ENCODE results near the gene BAK1.

DNA sequence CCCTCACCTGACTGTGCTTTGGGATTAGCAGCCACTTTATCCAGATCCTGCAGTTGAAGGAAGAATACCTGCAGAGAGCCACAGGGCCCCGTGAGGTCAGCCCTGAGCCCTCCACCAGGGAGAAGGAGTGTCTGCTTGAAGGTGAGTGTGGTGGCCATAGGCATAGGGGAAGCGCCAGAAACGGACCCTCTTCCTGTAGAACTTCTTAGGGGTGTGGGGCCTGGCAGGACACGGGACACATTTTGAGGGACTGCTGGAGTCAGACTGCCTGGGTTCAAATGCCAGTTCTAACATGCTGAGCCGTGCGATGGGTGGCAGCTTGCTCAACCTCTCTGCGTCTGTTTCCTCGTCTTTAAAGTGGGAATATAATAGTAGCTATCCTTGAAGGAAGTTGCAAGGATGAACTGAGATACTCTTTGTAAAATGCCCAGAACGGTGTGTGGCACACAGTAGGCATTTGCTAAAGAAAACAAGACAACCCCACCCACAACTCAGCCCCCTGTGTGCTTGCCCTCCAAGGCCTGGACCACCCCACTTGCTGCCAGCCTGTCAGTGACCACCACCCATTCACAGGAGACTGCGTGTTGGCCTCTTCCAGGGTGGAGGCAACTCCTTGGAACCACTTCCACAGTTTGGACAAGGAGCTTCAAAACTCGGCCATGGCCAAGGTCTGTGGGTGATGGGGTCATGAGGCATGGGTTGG is 4.8 kb upstream of the BAK1 start:
- TF ChIP-seq, protein P1, sequence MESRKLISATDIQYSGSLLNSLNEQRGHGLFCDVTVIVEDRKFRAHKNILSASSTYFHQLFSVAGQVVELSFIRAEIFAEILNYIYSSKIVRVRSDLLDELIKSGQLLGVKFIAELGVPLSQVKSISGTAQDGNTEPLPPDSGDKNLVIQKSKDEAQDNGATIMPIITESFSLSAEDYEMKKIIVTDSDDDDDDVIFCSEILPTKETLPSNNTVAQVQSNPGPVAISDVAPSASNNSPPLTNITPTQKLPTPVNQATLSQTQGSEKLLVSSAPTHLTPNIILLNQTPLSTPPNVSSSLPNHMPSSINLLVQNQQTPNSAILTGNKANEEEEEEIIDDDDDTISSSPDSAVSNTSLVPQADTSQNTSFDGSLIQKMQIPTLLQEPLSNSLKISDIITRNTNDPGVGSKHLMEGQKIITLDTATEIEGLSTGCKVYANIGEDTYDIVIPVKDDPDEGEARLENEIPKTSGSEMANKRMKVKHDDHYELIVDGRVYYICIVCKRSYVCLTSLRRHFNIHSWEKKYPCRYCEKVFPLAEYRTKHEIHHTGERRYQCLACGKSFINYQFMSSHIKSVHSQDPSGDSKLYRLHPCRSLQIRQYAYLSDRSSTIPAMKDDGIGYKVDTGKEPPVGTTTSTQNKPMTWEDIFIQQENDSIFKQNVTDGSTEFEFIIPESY (IDR thresholded peaks at IDR 0.05; ENCODE audit: extremely low read depth, insufficient replicate concordance, low read length): no peak
- TF ChIP-seq ZNF274 (IDR thresholded peaks at IDR 0.05; ENCODE audit: low read depth, low read length): no peak
- no peak for TF ChIP-seq TCF7L2 (IDR thresholded peaks at IDR 0.05; ENCODE audit: borderline replicate concordance, extremely low read depth, insufficient read depth, insufficient read length)
- TF ChIP-seq, protein P2, sequence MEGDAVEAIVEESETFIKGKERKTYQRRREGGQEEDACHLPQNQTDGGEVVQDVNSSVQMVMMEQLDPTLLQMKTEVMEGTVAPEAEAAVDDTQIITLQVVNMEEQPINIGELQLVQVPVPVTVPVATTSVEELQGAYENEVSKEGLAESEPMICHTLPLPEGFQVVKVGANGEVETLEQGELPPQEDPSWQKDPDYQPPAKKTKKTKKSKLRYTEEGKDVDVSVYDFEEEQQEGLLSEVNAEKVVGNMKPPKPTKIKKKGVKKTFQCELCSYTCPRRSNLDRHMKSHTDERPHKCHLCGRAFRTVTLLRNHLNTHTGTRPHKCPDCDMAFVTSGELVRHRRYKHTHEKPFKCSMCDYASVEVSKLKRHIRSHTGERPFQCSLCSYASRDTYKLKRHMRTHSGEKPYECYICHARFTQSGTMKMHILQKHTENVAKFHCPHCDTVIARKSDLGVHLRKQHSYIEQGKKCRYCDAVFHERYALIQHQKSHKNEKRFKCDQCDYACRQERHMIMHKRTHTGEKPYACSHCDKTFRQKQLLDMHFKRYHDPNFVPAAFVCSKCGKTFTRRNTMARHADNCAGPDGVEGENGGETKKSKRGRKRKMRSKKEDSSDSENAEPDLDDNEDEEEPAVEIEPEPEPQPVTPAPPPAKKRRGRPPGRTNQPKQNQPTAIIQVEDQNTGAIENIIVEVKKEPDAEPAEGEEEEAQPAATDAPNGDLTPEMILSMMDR (IDR thresholded peaks at IDR 0.05 in 2 of 3, conservative IDR thresholded peaks at IDR 0.05 in 1 of 3; ENCODE audit: borderline replicate concordance in 1 of 3, insufficient read depth in 1 of 3, low read depth in 2 of 3, low read length in 2 of 3): no peak
- TF ChIP-seq, protein P3, sequence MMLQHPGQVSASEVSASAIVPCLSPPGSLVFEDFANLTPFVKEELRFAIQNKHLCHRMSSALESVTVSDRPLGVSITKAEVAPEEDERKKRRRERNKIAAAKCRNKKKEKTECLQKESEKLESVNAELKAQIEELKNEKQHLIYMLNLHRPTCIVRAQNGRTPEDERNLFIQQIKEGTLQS (IDR thresholded peaks at IDR 0.05): no peak
- no peak for TF ChIP-seq EGR1 (IDR thresholded peaks at IDR 0.05; ENCODE audit: low read depth)
- TF ChIP-seq SRF (IDR thresholded peaks at IDR 0.05; ENCODE audit: low read depth): no peak
- no peak for TF ChIP-seq POLR2A (IDR thresholded peaks at IDR 0.05; ENCODE audit: borderline replicate concordance, extremely low read depth, insufficient read depth, insufficient read length)
- no peak for TF ChIP-seq EZH2 (IDR thresholded peaks at IDR 0.05)
- TF ChIP-seq EZH2phosphoT487 (IDR thresholded peaks at IDR 0.05; ENCODE audit: borderline replicate concordance): no peak

Measured in HCT116 (cell line).